GM20000 (cell line): ENCODE measurements around the gene CFAP251.
"Not testable (repeated sequence)": the region's sequence is repeated elsewhere in the genome, so short reads cannot be mapped to it uniquely, and the experiment has no call there.

Source experiments
- DNase-seq: peaks from one replicate; pipeline ENCODE4 v3.0.0; 2012; ENCODE audit warnings: low spot score
- TF ChIP-seq, protein P1 (sequence below): IDR thresholded peaks from 2 replicates; pipeline ENCODE4 v1.5.1; 2012; ENCODE audit warnings: mild to moderate bottlenecking, control low read depth; ENCODE audit errors: extremely low read depth, missing control alignments

CFAP251 gene, protein sequence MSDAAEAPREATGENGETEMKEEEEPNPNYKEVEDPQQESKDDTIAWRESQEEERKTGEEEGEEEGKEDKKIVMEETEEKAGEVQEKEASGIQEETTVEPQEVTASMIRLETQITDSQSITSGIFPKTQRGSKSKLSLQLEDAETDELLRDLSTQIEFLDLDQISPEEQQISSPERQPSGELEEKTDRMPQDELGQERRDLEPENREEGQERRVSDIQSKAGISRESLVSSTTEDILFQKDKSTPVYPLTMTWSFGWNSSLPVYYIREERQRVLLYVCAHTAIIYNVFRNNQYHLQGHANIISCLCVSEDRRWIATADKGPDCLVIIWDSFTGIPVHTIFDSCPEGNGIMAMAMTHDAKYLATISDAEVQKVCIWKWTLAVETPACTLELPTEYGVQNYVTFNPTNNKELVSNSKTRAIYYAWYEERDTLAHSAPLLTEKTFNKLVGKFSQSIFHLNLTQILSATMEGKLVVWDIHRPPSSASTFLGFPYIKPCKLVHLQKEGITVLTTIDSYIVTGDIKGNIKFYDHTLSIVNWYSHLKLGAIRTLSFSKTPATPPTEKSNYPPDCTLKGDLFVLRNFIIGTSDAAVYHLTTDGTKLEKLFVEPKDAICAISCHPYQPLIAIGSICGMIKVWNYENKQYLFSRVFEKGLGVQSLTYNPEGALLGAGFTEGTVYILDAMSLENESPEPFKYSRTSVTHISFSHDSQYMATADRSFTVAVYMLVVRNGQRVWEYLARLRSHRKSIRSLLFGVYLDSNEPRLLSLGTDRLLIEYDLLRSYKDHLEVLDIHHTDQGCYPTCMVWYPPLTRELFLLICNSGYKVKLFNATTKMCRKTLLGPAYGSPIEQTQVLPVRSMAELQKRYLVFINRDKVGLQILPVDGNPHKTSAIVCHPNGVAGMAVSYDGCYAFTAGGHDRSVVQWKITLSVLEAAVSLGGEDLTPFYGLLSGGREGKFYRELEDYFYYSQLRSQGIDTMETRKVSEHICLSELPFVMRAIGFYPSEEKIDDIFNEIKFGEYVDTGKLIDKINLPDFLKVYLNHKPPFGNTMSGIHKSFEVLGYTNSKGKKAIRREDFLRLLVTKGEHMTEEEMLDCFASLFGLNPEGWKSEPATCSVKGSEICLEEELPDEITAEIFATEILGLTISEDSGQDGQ

DNA sequence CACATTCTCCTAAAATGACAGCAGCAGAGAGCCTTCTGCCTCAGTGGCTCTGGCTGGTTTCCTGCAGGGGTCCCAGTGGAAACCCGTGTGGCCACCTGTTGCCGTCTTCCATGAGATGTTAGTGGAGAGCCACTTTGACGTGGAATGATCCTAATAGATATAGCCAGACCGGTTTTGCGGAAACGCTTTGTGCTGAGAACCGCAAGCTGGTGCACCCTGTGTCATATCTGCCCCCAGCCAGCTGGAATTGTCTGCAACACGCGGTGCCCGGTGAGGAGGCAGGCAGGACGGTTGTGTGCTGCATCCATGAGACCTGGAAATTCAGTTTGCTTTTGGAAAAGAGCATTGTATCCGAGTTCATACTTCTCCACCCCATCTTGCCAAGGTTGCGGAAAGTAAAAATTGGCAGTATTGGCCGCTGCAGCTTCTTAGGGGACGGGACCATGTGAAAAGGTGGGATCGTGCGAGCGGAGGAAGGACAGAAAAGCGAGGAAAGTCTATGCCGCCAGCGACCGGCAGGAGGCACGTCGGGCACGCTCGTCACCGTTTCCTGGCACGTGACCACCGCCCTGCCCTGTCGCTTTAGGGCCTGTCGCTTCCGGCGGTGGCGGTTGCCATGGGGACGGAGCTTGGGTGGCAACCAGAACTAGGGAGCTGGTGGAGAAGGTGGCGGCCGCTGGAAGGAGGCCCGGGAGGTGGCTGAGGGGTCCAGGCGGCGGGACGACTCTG lies at the start of gene CFAP251:
CFAP251 (plus strand) TSS at position 643 of the 729 bp plus-strand sequence. CDS start 2,714 bp downstream, outside the sequence.
- peak; percentile 96 for DNase-seq
- TF ChIP-seq, protein P1, sequence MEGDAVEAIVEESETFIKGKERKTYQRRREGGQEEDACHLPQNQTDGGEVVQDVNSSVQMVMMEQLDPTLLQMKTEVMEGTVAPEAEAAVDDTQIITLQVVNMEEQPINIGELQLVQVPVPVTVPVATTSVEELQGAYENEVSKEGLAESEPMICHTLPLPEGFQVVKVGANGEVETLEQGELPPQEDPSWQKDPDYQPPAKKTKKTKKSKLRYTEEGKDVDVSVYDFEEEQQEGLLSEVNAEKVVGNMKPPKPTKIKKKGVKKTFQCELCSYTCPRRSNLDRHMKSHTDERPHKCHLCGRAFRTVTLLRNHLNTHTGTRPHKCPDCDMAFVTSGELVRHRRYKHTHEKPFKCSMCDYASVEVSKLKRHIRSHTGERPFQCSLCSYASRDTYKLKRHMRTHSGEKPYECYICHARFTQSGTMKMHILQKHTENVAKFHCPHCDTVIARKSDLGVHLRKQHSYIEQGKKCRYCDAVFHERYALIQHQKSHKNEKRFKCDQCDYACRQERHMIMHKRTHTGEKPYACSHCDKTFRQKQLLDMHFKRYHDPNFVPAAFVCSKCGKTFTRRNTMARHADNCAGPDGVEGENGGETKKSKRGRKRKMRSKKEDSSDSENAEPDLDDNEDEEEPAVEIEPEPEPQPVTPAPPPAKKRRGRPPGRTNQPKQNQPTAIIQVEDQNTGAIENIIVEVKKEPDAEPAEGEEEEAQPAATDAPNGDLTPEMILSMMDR = peak; percentile 50

DNA sequence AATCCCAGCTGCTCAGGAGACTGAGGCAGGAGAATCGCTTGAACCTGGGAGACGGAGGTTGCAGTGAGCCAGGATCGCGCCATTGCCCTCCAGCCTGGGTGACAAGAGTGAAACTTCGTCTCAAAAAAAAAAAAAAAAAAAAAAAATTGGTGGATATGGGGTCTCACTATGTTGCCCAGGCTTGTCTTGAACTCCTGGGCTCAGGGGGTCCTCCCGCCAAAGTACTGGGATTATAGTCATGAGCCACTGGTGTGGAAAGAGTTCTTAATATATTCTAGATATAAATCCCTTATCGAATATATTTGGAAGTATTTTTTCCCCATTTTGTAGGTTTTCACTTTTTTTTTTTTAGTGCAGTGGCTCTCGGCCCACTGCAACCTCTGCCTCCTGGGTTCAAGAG lies 49.2 kb upstream of the CFAP251 start:
- DNase-seq = not testable (repeated sequence)

DNA sequence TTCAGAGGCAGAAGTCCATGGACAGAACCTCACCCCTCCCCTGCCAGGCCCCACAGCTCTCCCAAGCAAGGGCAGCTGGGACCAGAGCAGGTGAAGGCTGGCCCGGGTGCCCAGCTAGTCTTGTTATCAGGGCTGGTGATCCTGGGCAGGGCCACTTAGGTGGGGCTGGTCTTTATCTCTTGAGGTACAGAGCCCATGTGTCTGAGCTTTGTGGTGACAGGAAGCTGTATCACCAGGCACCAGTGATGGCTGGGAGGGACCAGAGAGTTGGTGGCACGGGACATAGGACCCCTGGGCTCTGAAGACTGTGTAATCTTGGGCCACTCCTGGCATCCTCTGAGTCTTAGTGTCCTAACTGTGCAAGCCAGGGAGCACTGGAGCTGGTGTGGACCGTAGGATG lies 46.9 kb upstream of the CFAP251 start:
- DNase-seq = no peak
- TF ChIP-seq, protein P1 = no peak

DNA sequence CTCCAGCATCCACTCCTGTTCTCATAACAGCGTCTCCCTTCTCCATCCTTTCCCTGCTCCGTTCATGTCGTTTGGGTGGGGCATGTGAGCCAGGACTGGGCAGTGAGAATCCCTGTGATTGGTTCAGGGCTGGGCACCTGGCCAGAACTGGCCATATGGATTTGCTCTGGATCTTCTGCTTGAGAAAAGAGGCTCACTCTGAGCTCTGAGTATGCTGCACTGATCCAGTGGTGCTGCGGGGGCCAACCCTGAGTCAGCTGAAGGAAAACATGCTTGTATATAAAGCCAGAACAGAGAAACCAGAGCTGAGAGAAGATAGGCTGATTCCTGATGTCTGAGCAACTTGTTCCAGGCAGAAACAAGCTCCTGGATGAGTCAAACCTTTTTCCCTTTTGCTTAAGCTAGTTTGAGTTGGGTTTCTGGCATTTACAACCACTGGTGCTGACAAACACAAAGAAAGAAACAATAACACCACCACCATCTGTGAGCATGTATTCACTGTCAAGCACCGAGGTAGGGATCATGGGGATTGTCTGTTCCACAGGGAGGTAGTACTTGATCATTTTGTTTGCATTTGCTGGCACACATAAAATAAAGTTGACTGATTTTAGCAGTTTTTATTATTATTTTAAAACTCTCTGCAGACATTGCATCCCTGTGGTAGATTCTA lies 45.7 kb upstream of the CFAP251 start:
- TF ChIP-seq, protein P1 = no peak
- no peak for DNase-seq

DNA sequence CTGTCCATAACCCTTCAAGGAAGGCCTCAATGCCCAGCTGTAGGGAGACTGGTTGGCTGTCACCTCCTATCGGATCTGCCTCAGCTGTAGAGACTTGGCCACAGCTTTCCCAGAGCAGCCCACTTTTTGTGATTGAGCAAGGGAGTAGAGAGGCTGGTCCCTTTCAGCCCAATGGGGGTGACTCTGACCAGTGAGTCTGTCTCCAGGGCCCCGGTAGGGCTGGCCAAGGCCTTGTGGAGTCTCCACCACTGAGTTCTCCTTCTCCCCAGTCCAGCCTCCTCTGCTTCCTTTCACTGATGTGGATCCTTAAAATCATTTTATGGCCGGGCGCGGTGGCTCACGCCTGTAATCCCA lies 45.2 kb upstream of the CFAP251 start:
- no peak for DNase-seq
- TF ChIP-seq, protein P1 = no peak

DNA sequence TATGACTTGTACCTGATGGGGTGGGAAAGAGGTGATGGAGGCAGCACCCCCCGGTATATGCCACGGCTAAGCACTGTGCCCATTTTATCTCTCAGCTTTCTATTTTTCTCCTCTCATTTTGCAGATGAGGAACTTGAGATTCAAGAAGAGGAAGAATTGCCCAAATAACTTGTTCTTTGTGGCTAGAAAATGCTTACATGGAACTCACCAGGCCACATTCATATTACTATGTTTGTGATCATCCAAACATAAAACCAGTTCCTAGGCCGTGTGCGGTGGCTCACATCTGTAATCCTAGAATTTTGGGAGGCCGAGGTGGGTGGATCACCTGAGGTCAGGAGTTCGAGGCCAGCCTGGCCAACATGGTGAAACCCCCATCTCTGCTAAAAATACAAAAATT lies 44.3 kb upstream of the CFAP251 start:
- TF ChIP-seq, protein P1 = no peak

DNA sequence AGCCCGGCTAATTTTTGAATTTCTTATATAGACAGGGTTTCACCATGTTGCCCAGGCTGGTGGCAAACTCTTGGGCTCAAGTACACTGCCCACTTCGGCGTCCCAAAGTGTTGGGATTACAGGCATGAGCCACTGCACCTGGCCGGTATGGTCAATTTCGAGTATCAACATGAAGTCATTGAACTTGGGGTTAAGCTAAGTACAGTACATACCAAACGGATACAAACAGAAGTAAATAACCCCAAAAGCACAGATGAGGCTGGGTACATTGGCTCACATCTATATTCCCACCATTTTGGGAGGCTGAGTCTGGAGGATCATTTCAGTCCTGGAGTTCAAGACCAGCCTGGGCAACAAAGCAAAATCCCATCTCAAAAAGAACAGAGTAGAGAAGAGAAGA lies 42.8 kb upstream of the CFAP251 start:
- TF ChIP-seq, protein P1 = no peak
- DNase-seq = no peak

More for the DNA sequence above, 44.3 kb upstream of the CFAP251 start:
- DNase-seq = no peak

DNA sequence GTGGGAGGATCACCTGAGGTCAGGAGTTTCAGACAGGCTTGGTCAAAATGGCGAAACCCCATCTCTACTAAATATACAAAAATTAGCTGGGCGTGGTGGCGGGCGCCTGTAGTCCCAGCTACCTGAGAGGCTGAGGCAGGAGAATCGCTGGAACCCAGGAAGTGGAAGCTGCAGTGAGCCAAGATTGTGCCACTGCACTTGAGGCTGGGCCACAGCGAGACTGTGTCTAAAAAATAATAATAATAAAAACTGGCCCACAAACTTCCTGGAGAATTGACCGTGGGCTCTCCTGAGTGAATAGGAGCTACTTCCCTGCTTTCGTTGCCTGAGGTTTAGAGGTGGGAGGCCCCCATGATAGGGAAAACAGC lies 42.3 kb upstream of the CFAP251 start:
- DNase-seq = not testable (repeated sequence)
